Esophagus squamous epithelium (tissue), 5 donors: ENCODE measurements around the gene STMN3. TPM values are rescaled to one million over a fixed set of nuclear protein-coding genes. Genes with fewer than 3 reads are reported as not detected.

Experiments used
- DNase-seq: peaks from one replicate; lab custom pipeline; 2025; lab: John Stamatoyannopoulos, UW
- H3K27ac ChIP-seq, 4 donors: fragments of 200-600 bp; sonication (generic); one replicate each; pipeline ENCODE4 v1.5.1; 2016 to 2019; ENCODE audit warnings: mild to moderate bottlenecking in 1 of 4
- H3K27me3 ChIP-seq, 4 donors: fragments of 200-600 bp; sonication (generic); 1 replicate in 3 of 4; 2 replicates in 1 of 4; pipeline versions ENCODE4 v1.5.1 to v1.6.0; 2017 to 2021; ENCODE audit warnings: antibody characterized with exemption in 1 of 4
- H3K36me3 ChIP-seq, 3 donors: fragments of 200-600 bp; sonication (generic); one replicate each; pipeline ENCODE4 v1.5.1; 2016 to 2019
- H3K4me1 ChIP-seq, 3 donors: fragments of 200-600 bp; sonication (generic); one replicate each; pipeline ENCODE4 v1.5.1; 2017 to 2019
- H3K4me3 ChIP-seq, 4 donors: fragments of 200-600 bp; sonication (generic); 1 replicate in 3 of 4; 2 replicates in 1 of 4; pipeline ENCODE4 v1.5.1; 2016 to 2019; ENCODE audit warnings: mild to moderate bottlenecking in 2 of 4, moderate library complexity in 1 of 4
- H3K9me3 ChIP-seq, 3 donors: fragments of 200-600 bp; sonication (generic); one replicate each; pipeline ENCODE4 v1.5.1; 2016 to 2019
- CTCF ChIP-seq, 6 experiments: fragments of 450-650 bp in 4 of 6; fragments of 200-600 bp in 2 of 6; sonication (generic) in 2 of 6; IDR thresholded peaks; one replicate each; pipeline ENCODE4 v1.5.1; 2016 to 2019; ENCODE audit warnings: antibody characterized with exemption in 6 of 6, mild to moderate bottlenecking in 4 of 6, moderate library complexity in 4 of 6
- POLR2A ChIP-seq, 4 donors: fragments of 450-650 bp; IDR thresholded peaks; one replicate each; pipeline ENCODE4 v1.6.1; 2017; ENCODE audit warnings: antibody characterized with exemption in 4 of 4, mild to moderate bottlenecking in 4 of 4, moderate library complexity in 3 of 4
- WGBS, 2 donors: methylation state at CpG; one replicate each; pipeline ENCODE4 v1.1.5; 2018; 5-methylcytosine and 5-hydroxymethylcytosine counted together
- intact Hi-C: fragments of 100-400 bp; cut with DNase I; formaldehyde crosslinking; loops from one replicate; pipeline ENCODE4 v1.15.0; 2022
- total RNA-seq, 4 donors: library from RNA; depleted of rRNA; stranded (reverse); fragments of >200 nt; gene quantifications; one replicate each; pipeline ENCODE4 v1.1.0, GENCODE V29; 2016
- donor health status: DM: yes; HTN: yes; CAD: no.

STMN3 gene
- total RNA-seq, 4 donors from 2014 or later: 1.9 to 8.4 (median 4.5) TPM

DNA sequence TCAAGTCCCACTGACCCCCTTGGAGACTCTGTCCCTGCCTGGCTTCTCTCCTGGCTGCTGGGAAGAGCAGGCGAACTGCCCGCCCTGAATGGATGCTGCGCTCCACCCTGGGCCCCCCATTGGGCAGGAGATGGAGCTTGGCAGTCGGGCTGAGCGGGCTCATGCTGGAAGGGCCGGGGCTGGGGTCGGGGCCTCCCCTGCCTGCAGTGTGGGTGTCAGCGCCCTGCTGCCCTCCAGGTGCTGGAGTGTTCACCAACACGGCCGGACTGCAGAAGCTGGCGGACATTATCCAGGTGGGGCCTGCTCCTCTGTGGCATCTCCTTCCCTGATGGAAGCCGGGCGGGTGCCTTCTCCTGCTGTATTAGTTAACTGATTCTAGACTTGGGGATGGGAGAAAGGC, 27.2 kb upstream of the STMN3 start:
- no peaks in the 10 kb centered on the region for H3K27me3 ChIP-seq
- H3K27ac ChIP-seq: no peak overlapping the region
- intact Hi-C loops: no loop called here
- peaks cover 0 to 57% (median 0%) of the 10 kb centered on the region in 3 donors for H3K36me3 ChIP-seq
- H3K4me3 ChIP-seq: no peak overlapping the region
- WGBS, 2 donors: no CpG with 5 or more reads among the region's 13 CpGs
- H3K4me1 ChIP-seq: peaks cover 18 to 32% (median 22%) of the 10 kb centered on the region in 3 donors
- no peak for TF ChIP-seq POLR2A (IDR thresholded peaks at IDR 0.05)
- TF ChIP-seq CTCF (IDR thresholded peaks at IDR 0.05): no peak
- DNase-seq: no peak
- H3K9me3 ChIP-seq: no peaks in the 10 kb centered on the region

DNA sequence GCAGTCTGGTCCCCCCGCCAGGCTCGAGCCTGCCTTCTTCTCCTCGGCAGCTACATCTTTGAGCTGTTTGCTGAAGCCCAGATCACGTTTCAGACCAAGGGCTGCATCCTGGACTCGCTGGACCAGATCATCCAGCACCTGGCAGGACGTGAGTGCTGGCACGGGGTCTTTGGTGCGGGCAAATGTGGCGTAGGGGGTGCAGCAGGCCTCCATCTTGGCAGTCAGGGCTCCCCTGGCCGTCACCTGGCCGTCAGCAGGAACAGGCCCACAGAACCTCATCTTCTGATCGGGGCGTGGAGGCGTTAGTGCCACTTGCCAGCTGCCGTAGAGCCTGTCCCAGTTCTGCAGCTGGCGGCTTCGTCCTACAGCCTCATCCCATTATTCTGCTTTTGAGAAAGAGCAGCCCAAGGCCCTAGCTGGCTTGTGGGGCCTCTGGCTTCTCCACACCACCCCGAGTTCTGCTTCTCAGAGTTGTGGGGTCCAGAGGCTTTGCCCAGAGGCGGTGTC, 26.6 kb upstream of the STMN3 start:
- no peak overlapping the region for H3K27ac ChIP-seq
- H3K9me3 ChIP-seq: no peaks in the 10 kb centered on the region
- peaks cover 0 to 62% (median 0%) of the 10 kb centered on the region in 3 donors for H3K36me3 ChIP-seq
- intact Hi-C loops: no loop called here
- peaks cover 17 to 27% (median 22%) of the 10 kb centered on the region in 3 donors for H3K4me1 ChIP-seq
- TF ChIP-seq CTCF (IDR thresholded peaks at IDR 0.05) (no peak), POLR2A (IDR thresholded peaks at IDR 0.05) (no peak)
- no peak for DNase-seq
- no peaks in the 10 kb centered on the region for H3K27me3 ChIP-seq
- H3K4me3 ChIP-seq: no peak overlapping the region
- 83 to 89% methylated on average over 13 to 15 of the region's 19 CpGs for WGBS, 2 donors

DNA sequence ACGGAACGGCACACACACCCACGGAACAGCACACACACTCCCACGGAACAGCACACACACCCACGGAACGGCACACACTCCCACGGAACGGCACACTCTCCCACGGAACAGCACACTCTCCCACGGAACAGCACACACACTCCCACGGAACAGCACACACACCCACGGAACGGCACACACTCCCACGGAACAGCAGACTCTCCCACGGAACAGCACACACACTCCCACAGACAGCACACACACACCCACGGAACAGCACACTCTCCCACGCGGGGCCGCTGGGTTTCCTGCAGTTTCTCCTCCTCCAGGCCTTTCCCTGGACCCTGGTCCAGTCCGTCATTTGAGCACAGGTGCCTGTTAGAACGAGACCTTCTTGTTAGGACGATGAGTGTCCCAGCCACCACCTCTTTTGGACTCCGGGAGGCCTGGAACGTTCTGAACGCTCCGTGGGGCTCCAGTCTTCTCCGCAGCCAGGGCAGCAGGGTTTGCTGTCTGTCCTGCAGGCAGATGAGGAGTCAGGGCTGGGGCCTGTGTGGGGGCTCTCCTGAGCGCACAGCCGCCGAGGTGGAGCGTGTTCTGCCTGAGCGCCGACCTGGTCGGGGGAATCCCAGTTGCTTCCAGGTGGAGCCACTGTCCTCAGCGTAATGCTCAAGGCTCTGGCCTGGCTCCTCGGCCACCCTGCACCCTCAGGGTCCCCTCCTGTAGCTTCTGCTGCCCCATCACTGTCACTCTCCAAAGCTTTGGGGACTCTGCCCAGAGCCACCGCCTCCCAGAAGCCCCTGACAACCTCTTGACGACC, 25.6 kb upstream of the STMN3 start:
- 90% methylated on average over 12 to 17 of the region's 38 CpGs for WGBS, 2 donors
- TF ChIP-seq CTCF (IDR thresholded peaks at IDR 0.05) (no peak), POLR2A (IDR thresholded peaks at IDR 0.05) (no peak)
- H3K27ac ChIP-seq: no peak overlapping the region
- H3K4me1 ChIP-seq: peaks cover 17 to 27% (median 22%) of the 10 kb centered on the region in 3 donors
- H3K9me3 ChIP-seq: no peaks in the 10 kb centered on the region
- intact Hi-C loops: no loop called here
- peaks cover 0 to 72% (median 2%) of the 10 kb centered on the region in 3 donors for H3K36me3 ChIP-seq
- DNase-seq: no peak
- H3K4me3 ChIP-seq: no peak overlapping the region
- no peaks in the 10 kb centered on the region for H3K27me3 ChIP-seq

DNA sequence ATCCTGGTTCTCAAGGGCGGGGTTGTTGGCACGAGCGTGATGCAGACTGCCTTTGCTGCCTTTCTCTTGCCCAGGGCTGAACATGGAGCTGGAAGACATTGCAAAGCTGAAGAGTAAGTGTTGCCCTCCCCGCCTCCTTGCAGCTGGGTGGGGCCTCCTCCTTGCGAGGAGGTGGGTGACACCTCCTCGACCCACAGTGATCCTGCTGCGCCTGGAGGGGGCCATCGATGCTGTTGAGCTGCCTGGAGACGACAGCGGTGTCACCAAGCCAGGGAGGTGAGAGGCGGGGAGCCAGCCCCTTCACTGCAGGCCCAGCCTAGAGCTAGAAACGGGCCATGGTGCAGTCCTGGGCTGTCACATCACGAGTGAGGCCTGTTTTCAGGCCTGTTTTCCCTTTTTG, 24.8 kb upstream of the STMN3 start:
- Histone ChIP-seq H3K27ac (no peak overlapping the region), H3K27me3 (no peaks in the 10 kb centered on the region), H3K36me3 (peaks cover 0 to 80% (median 3%) of the 10 kb centered on the region in 3 donors), H3K4me3 (no peak overlapping the region), H3K9me3 (no peaks in the 10 kb centered on the region), H3K4me1 (peaks cover 17 to 22% (median 17%) of the 10 kb centered on the region in 3 donors)
- TF ChIP-seq POLR2A (IDR thresholded peaks at IDR 0.05) (no peak), CTCF (IDR thresholded peaks at IDR 0.05) (no peak)
- 53% methylated on average over 3 of the region's 13 CpGs; no CpG with 5 or more reads in 1 of the 2 donors for WGBS, 2 donors
- intact Hi-C loops: no loop called here
- no peak for DNase-seq

- Histone ChIP-seq H3K9me3 (no peaks in the 10 kb centered on the region), H3K36me3 (peaks cover 0 to 91% (median 8%) of the 10 kb centered on the region in 3 donors), H3K4me1 (no peaks in the 10 kb centered on the region), H3K27ac (no peak overlapping the region), H3K27me3 (no peaks in the 10 kb centered on the region), H3K4me3 (no peak overlapping the region)
- TF ChIP-seq CTCF (IDR thresholded peaks at IDR 0.05) (no peak), POLR2A (IDR thresholded peaks at IDR 0.05) (no peak)
- no peak for DNase-seq
- 95 to 97% methylated on average over 16 to 20 of the region's 20 CpGs for WGBS, 2 donors
- intact Hi-C loops: no loop called here
Observed at GRCh38 chr20:63675681-63676368, 22.6 kb upstream of the STMN3 start.
